Gastroesophageal sphincter (tissue), 4 donors: ENCODE measurements around the gene DMBX1. TPM values are rescaled to one million over a fixed set of nuclear protein-coding genes. Genes with fewer than 3 reads are reported as not detected.

Experiments used
- ATAC-seq: fragments of 150-250 bp; one replicate; pipeline ENCODE4 v1.9.1; 2016; ENCODE audit warnings: mild to moderate bottlenecking, moderate library complexity
- H3K27ac ChIP-seq, 4 donors: fragments of 200-600 bp; sonication (generic) in 3 of 4; 1 replicate in 3 of 4; 2 replicates in 1 of 4; pipeline ENCODE4 v1.5.1; 2016 to 2019
- H3K27me3 ChIP-seq: fragments of 200-600 bp; sonication (generic); one replicate; pipeline ENCODE4 v1.5.1; 2019
- H3K36me3 ChIP-seq, 2 donors: fragments of 200-600 bp; sonication (generic); one replicate each; pipeline ENCODE4 v1.5.1; 2019; ENCODE audit warnings: control low read depth in 1 of 2
- H3K4me1 ChIP-seq, 3 donors: fragments of 200-600 bp; sonication (generic); 1 replicate in 2 of 3; 2 replicates in 1 of 3; pipeline ENCODE4 v1.5.1; 2016 to 2019; ENCODE audit warnings: control low read depth in 2 of 3
- H3K4me3 ChIP-seq, 2 donors: fragments of 200-600 bp; sonication (generic); one replicate each; pipeline ENCODE4 v1.5.1; 2019; ENCODE audit warnings: mild to moderate bottlenecking in 1 of 2, moderate library complexity in 1 of 2
- H3K9me3 ChIP-seq, 3 donors: fragments of 200-600 bp; sonication (generic); one replicate each; pipeline ENCODE4 v1.5.1; 2017 to 2019; ENCODE audit warnings: control low read depth in 2 of 3
- EP300 ChIP-seq: sonication (generic); formaldehyde crosslinking; IDR thresholded peaks from one replicate; pipeline ENCODE4 v1.6.1; 2017; ENCODE audit warnings: antibody characterized with exemption, mild to moderate bottlenecking
- POLR2A ChIP-seq, 2 donors: fragments of 450-650 bp; IDR thresholded peaks; one replicate each; pipeline ENCODE4 v1.6.1; 2017; ENCODE audit warnings: antibody characterized with exemption in 2 of 2, mild to moderate bottlenecking in 2 of 2, moderate library complexity in 1 of 2
- POLR2AphosphoS5 ChIP-seq: sonication (generic); formaldehyde crosslinking; IDR thresholded peaks from one replicate; pipeline ENCODE4 v1.6.1; 2017; ENCODE audit warnings: antibody characterized with exemption
- WGBS, 2 donors: methylation state at CpG; one replicate each; pipeline ENCODE4 v1.1.5; 2018; ENCODE audit warnings: low coverage in 1 of 2; 5-methylcytosine and 5-hydroxymethylcytosine counted together
- total RNA-seq, 4 donors: library from RNA; depleted of rRNA; stranded (reverse); fragments of >200 nt; gene quantifications; one replicate each; pipeline ENCODE4 v1.1.0, GENCODE V29; 2016
- TF ChIP-seq, protein P1 (sequence below), 4 experiments: fragments of 200-600 bp in 2 of 4; fragments of 450-650 bp in 2 of 4; sonication (generic) in 1 of 4; IDR thresholded peaks; one replicate each; pipeline ENCODE4 v1.5.1; 2017 to 2019; ENCODE audit warnings: antibody characterized with exemption in 4 of 4, mild to moderate bottlenecking in 2 of 4, moderate library complexity in 2 of 4

DMBX1 gene
- total RNA-seq, 4 donors from 2014 or later, result not detected

DNA sequence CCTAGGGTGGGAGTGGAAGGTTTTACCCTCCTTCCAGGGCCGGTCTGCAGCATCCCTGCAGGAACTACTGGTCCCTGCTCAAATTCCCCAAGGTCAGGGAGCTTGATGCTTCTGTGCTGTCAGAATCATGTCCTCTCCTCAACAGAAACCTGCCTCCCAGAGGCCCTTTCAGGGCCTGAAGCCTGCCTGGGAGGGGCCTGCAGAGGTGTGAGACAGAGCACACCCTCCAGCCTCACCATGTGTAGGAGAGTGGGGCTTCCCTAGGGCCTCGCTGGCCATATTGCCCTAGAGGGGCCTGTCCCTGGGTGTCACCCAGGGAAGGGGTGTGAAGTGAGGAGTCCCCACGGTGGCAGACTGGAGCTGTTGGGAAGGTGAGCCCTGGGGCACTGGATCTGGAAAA lies 40.7 kb downstream of the DMBX1 start:
- TF ChIP-seq EP300 (no peak), POLR2AphosphoS5 (no peak), POLR2A (IDR thresholded peaks at IDR 0.05) (no peak)
- TF ChIP-seq, protein P1, sequence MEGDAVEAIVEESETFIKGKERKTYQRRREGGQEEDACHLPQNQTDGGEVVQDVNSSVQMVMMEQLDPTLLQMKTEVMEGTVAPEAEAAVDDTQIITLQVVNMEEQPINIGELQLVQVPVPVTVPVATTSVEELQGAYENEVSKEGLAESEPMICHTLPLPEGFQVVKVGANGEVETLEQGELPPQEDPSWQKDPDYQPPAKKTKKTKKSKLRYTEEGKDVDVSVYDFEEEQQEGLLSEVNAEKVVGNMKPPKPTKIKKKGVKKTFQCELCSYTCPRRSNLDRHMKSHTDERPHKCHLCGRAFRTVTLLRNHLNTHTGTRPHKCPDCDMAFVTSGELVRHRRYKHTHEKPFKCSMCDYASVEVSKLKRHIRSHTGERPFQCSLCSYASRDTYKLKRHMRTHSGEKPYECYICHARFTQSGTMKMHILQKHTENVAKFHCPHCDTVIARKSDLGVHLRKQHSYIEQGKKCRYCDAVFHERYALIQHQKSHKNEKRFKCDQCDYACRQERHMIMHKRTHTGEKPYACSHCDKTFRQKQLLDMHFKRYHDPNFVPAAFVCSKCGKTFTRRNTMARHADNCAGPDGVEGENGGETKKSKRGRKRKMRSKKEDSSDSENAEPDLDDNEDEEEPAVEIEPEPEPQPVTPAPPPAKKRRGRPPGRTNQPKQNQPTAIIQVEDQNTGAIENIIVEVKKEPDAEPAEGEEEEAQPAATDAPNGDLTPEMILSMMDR (IDR thresholded peaks at IDR 0.05), result no peak
- no peaks in the 10 kb centered on the region for H3K9me3 ChIP-seq
- peaks cover 48% of the 10 kb centered on the region for H3K27me3 ChIP-seq
- no peak for ATAC-seq
- no peaks in the 10 kb centered on the region for H3K36me3 ChIP-seq
- no peak overlapping the region for H3K27ac ChIP-seq
- H3K4me3 ChIP-seq, result no peak overlapping the region
- H3K4me1 ChIP-seq, result peaks cover 0 to 16% (median 0%) of the 10 kb centered on the region in 3 donors
- WGBS, 2 donors, result 100% methylated on average over 1 of the region's 3 CpGs; no CpG with 5 or more reads in 1 of the 2 donors

DNA sequence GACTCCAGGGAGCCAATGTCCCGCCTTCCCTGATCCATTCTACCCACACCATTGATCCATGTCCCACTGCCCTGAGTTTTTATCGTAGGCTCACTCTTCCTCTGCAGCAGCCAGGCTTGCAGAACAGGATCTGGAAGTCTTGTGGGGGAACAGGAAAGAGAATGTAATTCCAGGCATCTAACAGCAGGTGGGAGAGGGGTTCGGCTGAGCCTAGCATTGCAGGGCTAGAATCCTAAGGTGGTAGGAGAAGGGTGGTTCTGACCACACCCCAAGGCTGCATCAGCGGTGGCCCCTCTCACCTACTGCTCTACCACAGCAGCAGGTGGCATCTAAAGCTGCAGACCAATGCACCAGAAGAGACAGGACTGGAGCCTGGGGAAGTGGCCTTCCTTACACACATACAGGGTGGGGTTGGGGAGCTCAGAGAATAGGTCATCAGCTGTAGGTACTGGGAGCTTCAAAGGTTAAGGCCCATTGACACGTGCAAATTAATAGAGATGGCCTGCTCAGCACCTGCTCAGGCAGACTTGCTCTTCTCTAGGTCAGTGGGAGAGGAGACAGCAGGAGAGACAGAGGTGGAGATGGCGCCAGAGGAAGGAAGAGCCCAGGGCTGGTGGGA lies 41.3 kb downstream of the DMBX1 start:
- H3K27me3 ChIP-seq, result peaks cover 42% of the 10 kb centered on the region
- TF ChIP-seq POLR2AphosphoS5 (no peak), EP300 (no peak), POLR2A (IDR thresholded peaks at IDR 0.05) (no peak)
- TF ChIP-seq, protein P1 (IDR thresholded peaks at IDR 0.05), result no peak
- 37 to 75% methylated on average over 2 to 4 of the region's 6 CpGs for WGBS, 2 donors

DNA sequence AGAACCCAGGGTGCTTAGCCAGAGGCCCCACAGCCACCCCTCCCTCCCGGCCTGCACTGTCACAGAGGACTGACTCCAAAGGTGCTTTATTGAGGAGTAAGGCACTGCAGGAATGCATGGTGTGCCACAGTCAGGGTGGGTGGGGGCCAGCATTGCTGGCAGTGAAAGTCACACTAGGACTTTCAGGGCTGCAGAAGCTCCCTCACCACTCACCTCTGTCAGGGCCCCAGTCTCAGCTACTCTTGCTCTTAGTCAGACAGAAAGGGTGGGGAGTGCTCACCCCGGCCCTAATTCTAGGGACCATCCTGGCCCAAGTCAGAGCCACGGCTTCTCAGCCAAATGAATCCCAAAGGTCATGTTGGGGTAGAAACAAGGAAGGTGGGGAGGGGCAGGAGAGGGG lies 42.5 kb downstream of the DMBX1 start:
- no peak for ATAC-seq
- 0 to 83% methylated on average over 1 of the region's 3 CpGs for WGBS, 2 donors
- H3K4me3 ChIP-seq, result no peak overlapping the region
- H3K4me1 ChIP-seq, result peaks cover 0 to 16% (median 0%) of the 10 kb centered on the region in 3 donors
- no peak overlapping the region for H3K27ac ChIP-seq
- H3K27me3 ChIP-seq, result peaks cover 30% of the 10 kb centered on the region
- H3K36me3 ChIP-seq, result no peaks in the 10 kb centered on the region
- H3K9me3 ChIP-seq, result no peaks in the 10 kb centered on the region
- no peak for TF ChIP-seq EP300

More for the DNA sequence above, 41.3 kb downstream of the DMBX1 start:
- no peak overlapping the region for H3K27ac ChIP-seq
- H3K4me3 ChIP-seq, result no peak overlapping the region
- H3K4me1 ChIP-seq, result peaks cover 0 to 16% (median 0%) of the 10 kb centered on the region in 3 donors
- H3K36me3 ChIP-seq, result no peaks in the 10 kb centered on the region
- no peak for ATAC-seq
- no peaks in the 10 kb centered on the region for H3K9me3 ChIP-seq

DNA sequence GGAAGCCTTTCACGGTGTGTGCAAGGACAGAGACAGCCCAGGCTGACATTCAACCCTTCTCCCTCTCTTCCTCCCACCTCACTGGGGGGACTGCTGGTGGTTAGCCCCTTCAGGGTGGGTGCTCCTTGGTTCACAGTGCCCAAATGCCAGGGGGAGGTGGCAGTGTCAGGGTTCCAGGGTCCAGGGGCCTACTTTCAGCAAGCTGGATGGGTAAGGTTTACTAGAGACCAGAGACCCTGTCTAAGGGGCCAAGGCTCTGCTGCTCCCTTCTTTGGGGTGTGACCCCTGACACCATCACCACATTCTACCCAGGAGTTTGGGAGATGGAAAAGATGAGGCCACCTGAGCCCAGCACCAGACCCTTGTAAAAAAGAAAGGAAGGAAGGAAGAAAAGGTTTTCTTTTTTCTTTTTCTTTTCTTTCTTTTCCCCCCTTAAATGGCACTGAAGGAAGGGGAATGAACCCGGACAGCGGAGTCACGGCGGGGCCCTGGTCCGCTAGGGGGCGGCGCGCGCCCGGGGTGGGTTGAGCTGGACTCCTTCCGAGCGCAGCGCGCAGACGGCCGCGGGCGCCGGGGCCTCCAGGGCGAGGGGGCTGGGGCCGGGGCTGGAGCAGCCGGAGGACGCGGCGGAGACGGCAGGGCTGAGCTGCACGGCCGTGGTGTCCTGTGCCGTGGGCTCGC lies 43.0 kb downstream of the DMBX1 start:
- TF ChIP-seq POLR2A (IDR thresholded peaks at IDR 0.05) (peak; percentile 38 to 40), EP300 (no peak), POLR2AphosphoS5 (no peak)
- TF ChIP-seq, protein P1 (IDR thresholded peaks at IDR 0.05), result peak in 3 of 4 experiments; percentile 67 to 85 (median 84)
- Histone ChIP-seq H3K36me3 (no peaks in the 10 kb centered on the region), H3K27ac (peak overlapping the region in 3 of 4 donors; percentile 77 to 89 (median 89)), H3K27me3 (peaks cover 30% of the 10 kb centered on the region), H3K4me3 (peak overlapping the region in 1 of 2 donors; percentile 57), H3K9me3 (no peaks in the 10 kb centered on the region), H3K4me1 (peaks cover 0 to 16% (median 0%) of the 10 kb centered on the region in 3 donors)
- 4% methylated on average over 5 of the region's 31 CpGs; no CpG with 5 or more reads in 1 of the 2 donors for WGBS, 2 donors
- peak; percentile 89 for ATAC-seq

DNA sequence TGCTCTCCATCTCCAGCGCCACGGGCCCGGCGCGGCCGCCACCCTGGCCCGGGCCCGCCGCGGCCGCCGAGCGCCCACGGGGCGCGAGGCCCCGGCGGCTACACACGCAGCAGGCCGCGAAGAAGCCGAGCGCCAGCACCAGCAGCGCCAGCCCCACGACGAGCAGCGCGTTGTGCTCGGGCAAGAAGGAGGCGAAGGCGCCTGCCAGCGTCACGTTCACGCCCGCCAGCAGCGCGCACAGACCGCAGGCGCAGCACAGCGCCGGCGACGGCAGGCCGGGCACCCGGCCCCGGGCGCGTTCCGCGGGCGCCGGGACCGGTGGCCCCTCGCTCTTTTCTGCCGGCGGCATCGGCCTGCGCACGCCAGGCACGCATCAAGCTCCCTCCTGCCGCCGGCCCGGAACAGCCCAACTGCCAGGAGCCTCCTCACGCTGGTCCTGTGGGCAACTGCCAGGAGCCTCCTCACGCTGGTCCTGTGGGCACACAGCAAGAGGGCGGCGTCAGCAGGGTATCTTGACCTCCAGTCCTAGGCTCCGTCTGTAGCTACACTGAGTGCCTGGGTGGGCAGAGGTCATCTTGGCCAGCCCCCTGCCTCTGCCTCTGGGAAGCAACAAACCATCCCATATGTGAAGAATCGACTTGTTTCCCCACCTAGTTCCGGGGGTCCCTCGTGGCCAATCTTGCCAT lies 43.7 kb downstream of the DMBX1 start:
- Histone ChIP-seq H3K27ac (peak overlapping the region; percentile 11 to 89 (median 83)), H3K27me3 (peaks cover 27% of the 10 kb centered on the region), H3K36me3 (no peaks in the 10 kb centered on the region), H3K4me1 (peaks cover 0 to 16% (median 0%) of the 10 kb centered on the region in 3 donors), H3K9me3 (no peaks in the 10 kb centered on the region), H3K4me3 (peak overlapping the region; percentile 4 to 57)
- ATAC-seq, result peak; percentile 80
- 14 to 65% methylated on average over 3 to 11 of the region's 71 CpGs for WGBS, 2 donors
- TF ChIP-seq EP300, result no peak
- TF ChIP-seq, protein P1 (IDR thresholded peaks at IDR 0.05), result no peak
- TF ChIP-seq POLR2AphosphoS5, result no peak
- no peak for TF ChIP-seq POLR2A (IDR thresholded peaks at IDR 0.05)
